ENCODE data around the gene GPR160.

The GPR160 gene, protein sequence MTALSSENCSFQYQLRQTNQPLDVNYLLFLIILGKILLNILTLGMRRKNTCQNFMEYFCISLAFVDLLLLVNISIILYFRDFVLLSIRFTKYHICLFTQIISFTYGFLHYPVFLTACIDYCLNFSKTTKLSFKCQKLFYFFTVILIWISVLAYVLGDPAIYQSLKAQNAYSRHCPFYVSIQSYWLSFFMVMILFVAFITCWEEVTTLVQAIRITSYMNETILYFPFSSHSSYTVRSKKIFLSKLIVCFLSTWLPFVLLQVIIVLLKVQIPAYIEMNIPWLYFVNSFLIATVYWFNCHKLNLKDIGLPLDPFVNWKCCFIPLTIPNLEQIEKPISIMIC

DNA sequence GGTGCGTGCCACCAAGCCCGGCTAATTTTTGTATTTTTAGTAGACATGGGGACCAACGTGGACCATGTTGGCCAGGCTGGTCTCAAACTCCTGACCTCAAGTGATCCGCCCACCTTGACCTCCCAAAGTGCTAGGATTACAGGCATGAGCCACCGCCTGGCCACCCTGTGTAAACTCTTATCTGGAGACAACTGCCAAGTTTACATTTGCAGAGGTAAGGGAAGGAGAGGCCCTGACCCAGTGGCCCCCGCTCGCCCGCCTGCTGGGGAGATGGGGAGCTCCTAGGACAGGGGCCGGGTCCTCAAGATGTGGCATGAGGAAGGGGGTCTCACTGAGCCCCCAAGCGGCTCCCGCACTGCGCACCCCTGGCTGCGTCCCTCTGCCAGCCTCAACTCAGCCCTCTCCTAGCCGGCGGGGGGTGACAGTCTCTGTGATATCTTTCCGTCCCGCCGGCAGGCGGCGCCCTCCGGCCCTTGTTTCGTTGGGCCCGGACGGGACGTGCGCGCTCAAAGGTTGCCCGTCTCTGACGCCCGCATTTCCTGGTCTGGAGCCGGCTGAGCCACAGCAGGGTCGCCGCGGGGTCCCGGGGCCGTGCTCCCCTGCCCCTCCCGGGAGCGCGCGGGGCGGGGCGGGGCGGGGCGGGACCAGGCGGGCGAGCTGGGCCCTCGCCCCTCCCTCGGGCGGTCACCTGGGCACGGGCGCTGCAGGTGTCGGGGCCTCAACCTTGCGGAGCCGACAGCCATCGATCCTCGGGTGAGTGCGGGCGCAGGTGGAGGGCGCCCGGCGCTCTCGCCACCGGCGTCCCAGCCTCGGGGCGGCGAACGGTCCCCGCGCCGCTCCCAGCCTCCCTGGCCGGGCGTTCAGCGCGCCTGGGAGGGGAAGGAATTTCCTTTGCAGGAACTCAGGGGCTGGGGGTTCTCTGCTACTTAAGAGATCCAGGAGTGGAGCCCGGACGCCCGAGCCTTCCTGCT lies at the start of gene GPR160:
Gene GPR160 (plus strand): TSS at position 533 of the 971 bp plus-strand sequence. CDS start 45,978 bp downstream, outside the sequence.
- H3K4me3 ChIP-seq (ENCODE audit: low read depth, low read length) = peak within 1 kb of the TSS; percentile 47
- TF ChIP-seq, protein P1, sequence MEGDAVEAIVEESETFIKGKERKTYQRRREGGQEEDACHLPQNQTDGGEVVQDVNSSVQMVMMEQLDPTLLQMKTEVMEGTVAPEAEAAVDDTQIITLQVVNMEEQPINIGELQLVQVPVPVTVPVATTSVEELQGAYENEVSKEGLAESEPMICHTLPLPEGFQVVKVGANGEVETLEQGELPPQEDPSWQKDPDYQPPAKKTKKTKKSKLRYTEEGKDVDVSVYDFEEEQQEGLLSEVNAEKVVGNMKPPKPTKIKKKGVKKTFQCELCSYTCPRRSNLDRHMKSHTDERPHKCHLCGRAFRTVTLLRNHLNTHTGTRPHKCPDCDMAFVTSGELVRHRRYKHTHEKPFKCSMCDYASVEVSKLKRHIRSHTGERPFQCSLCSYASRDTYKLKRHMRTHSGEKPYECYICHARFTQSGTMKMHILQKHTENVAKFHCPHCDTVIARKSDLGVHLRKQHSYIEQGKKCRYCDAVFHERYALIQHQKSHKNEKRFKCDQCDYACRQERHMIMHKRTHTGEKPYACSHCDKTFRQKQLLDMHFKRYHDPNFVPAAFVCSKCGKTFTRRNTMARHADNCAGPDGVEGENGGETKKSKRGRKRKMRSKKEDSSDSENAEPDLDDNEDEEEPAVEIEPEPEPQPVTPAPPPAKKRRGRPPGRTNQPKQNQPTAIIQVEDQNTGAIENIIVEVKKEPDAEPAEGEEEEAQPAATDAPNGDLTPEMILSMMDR (IDR thresholded peaks at IDR 0.05; ENCODE audit: low read depth, low read length) = peak; percentile 69

DNA sequence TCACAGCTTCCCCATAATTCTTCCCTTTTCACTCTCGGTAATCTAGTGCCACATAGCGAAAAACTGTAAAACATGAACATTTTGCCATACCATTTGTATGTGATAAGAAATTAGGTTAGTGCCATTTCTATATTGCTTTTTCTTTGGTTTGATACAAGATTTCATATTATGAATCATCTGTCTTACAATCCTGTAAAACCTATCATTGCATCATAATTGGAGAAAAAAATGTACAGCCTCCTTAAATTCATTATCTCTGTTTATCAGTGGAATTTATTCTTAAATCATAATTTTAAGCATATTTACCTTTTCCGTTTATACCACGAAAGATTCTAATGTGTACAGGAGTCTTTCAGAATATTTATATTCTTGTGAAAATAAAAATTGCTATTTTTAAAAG lies 47.4 kb upstream of the GPR160 start:
- TF ChIP-seq, protein P1 (IDR thresholded peaks at IDR 0.05; ENCODE audit: low read depth, low read length) = no peak
- no peak overlapping the region for H3K4me3 ChIP-seq (ENCODE audit: low read depth, low read length)

DNA sequence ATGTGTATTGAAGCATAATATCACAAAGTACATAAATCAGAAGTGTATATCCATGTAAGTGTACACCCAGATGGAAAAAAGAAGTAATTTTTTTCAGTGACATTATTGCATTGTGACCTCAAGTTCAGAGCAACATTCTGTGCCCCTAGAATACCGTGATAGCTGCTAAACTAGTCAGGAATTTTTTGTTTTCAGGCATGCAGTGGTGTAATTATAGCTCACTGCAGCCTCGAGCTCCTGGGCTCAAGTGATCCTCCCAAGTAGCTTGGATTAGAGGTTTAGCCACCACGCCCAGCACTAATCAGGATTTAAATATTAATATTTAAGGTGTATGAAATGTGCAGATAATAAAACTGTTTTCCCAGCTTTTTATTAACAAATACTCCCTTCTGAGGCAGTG lies 45.6 kb upstream of the GPR160 start:
- no peak overlapping the region for H3K4me3 ChIP-seq (ENCODE audit: low read depth, low read length)
- TF ChIP-seq, protein P1 (IDR thresholded peaks at IDR 0.05; ENCODE audit: low read depth, low read length) = no peak

DNA sequence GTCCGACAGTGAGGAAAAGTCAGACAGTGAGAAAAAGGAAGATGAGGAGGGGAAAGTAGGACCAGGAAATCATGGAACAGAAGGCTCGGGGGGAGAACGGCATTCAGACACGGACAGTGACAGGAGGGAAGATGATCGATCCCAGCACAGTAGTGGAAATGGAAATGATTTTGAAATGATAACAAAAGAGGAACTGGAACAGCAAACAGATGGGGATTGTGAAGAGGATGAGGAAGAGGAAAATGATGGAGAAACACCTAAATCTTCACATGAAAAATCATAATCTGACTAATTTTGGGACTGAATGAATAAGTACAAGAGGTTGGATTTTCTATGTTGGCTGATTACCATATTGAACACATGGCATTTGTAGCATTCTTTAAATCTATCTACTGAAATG lies 45.0 kb upstream of the GPR160 start:
- TF ChIP-seq, protein P1 (IDR thresholded peaks at IDR 0.05; ENCODE audit: low read depth, low read length) = no peak
- H3K4me3 ChIP-seq (ENCODE audit: low read depth, low read length) = no peak overlapping the region

DNA sequence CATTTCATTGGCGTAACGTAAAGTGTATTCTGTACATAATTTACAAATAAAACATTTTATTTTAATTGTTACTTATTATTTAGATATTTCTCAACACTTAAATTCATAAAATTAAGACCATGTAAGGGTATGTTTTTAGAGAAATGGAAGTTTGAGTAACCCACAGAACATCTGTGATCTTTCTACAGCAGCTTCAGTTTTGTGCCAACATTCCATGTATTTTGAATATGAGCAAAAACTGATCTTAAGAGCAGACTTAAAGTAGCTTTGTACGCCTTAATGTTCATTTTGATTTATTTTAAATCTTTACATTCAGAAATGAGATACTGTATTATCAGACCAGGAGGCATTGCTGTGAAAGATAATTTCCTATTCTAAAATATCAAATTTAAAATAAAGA lies 44.0 kb upstream of the GPR160 start:
- H3K4me3 ChIP-seq (ENCODE audit: low read depth, low read length) = no peak overlapping the region
- TF ChIP-seq, protein P1 (IDR thresholded peaks at IDR 0.05; ENCODE audit: low read depth, low read length) = no peak

DNA sequence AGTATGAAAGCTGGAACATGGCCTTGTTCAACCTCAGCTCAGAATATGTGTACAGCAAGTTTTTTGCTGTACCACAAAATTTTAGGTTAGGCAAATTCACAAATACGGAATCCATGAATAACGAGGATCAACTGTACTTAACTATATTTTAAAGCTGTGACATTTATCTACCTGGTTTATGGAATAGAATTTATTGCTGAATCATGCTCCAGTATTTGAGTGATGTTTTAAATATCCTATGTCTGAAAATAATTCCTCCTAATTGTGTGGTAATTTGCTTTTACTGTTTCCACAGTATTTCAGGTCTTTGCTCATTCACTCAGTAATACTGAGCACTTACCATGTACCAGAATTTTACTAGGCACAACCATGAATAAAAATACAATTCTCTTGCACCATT lies 41.7 kb upstream of the GPR160 start:
- TF ChIP-seq, protein P1 (IDR thresholded peaks at IDR 0.05; ENCODE audit: low read depth, low read length) = no peak
- no peak overlapping the region for H3K4me3 ChIP-seq (ENCODE audit: low read depth, low read length)
